ENCODE results near the gene NAV2.
A peak's percentile ranks its signal among the peaks of the same experiment; 100 is the strongest.

Gene NAV2

GRCh38 chr11:20138707-20139106 lies 426.1 kb downstream of the NAV2 start:
- TF ChIP-seq POLR2A (IDR thresholded peaks at IDR 0.05; ENCODE audit: low read length): no peak
- no peak for TF ChIP-seq GATA1 (IDR thresholded peaks at IDR 0.05; ENCODE audit: low read depth, low read length)
- no peak for DNase-seq

GRCh38 chr11:20154381-20154780 lies 441.7 kb downstream of the NAV2 start:
- TF ChIP-seq POLR2A (IDR thresholded peaks at IDR 0.05; ENCODE audit: low read length) (no peak), GATA1 (IDR thresholded peaks at IDR 0.05; ENCODE audit: low read depth, low read length) (no peak)
- DNase-seq: no peak

GRCh38 chr11:20155683-20156279 lies 443.1 kb downstream of the NAV2 start:
- TF ChIP-seq POLR2A (IDR thresholded peaks at IDR 0.05; ENCODE audit: low read length) (no peak), GATA1 (IDR thresholded peaks at IDR 0.05; ENCODE audit: low read depth, low read length) (no peak)
- no peak for DNase-seq

- DNase-seq: no peak
- no peak for TF ChIP-seq POLR2A (IDR thresholded peaks at IDR 0.05; ENCODE audit: low read length)
- TF ChIP-seq GATA1 (IDR thresholded peaks at IDR 0.05; ENCODE audit: low read depth, low read length): no peak
Observed at GRCh38 chr11:20156280-20156875, 443.7 kb downstream of the NAV2 start.

GRCh38 chr11:20156876-20157613 lies 444.4 kb downstream of the NAV2 start:
- TF ChIP-seq GATA1 (IDR thresholded peaks at IDR 0.05; ENCODE audit: low read depth, low read length) (no peak), POLR2A (IDR thresholded peaks at IDR 0.05; ENCODE audit: low read length) (no peak)
- DNase-seq: no peak

- TF ChIP-seq GATA1 (IDR thresholded peaks at IDR 0.05; ENCODE audit: low read depth, low read length): no peak
- TF ChIP-seq POLR2A (IDR thresholded peaks at IDR 0.05; ENCODE audit: low read length): no peak
- DNase-seq: no peak
Observed at GRCh38 chr11:20157728-20158127, 445.1 kb downstream of the NAV2 start.

- DNase-seq: peak; percentile 32 to 42
- TF ChIP-seq GATA1 (IDR thresholded peaks at IDR 0.05; ENCODE audit: low read depth, low read length) (no peak), POLR2A (IDR thresholded peaks at IDR 0.05; ENCODE audit: low read length) (no peak)
Observed at GRCh38 chr11:20158597-20159257, 446.1 kb downstream of the NAV2 start.

- TF ChIP-seq GATA1 (IDR thresholded peaks at IDR 0.05; ENCODE audit: low read depth, low read length) (no peak), POLR2A (IDR thresholded peaks at IDR 0.05; ENCODE audit: low read length) (no peak)
- no peak for DNase-seq
Observed at GRCh38 chr11:20159466-20160381, 447.1 kb downstream of the NAV2 start.

GRCh38 chr11:20160425-20161229 lies 448.0 kb downstream of the NAV2 start, which contains the start of gene DBX1:
DBX1 (minus strand) TSS chr11:20160475; CDS start chr11:20160324, 151 bp downstream.
- DNase-seq: no peak
- TF ChIP-seq POLR2A (IDR thresholded peaks at IDR 0.05; ENCODE audit: low read length) (no peak), GATA1 (IDR thresholded peaks at IDR 0.05; ENCODE audit: low read depth, low read length) (no peak)

GRCh38 chr11:20161230-20161918 lies 448.7 kb downstream of the NAV2 start:
- no peak for DNase-seq
- TF ChIP-seq POLR2A (IDR thresholded peaks at IDR 0.05; ENCODE audit: low read length) (no peak), GATA1 (IDR thresholded peaks at IDR 0.05; ENCODE audit: low read depth, low read length) (no peak)

GRCh38 chr11:20161923-20162744 lies 449.5 kb downstream of the NAV2 start:
- TF ChIP-seq GATA1 (IDR thresholded peaks at IDR 0.05; ENCODE audit: low read depth, low read length): no peak
- TF ChIP-seq POLR2A (IDR thresholded peaks at IDR 0.05; ENCODE audit: low read length): no peak
- no peak for DNase-seq

Measured in erythroblast (primary cell).